GM12878 (cell line): ENCODE measurements around the gene BUB1B. TPM values are rescaled to one million over a fixed set of nuclear protein-coding genes. Genes with fewer than 3 reads are reported as not detected.

Source experiments
- ATAC-seq: fragments of 200-7000 bp; cut with Tn5 transposase; 3 replicates; pipeline ENCODE4 v1.9.1; 2020; ENCODE audit warnings: mild to moderate bottlenecking, moderate library complexity
- BruUV-seq: library from RNA; stranded (reverse); fragments of 400-500 nt; replicated peaks from 2 replicates; lab custom pipeline; 2021; lab: Mats Ljungman, UMichigan
- CTCF ChIA-PET: fragments of 300-600 bp; sonication (Branson Sonifier 250); formaldehyde crosslinking; extraction: SDS; loops from one replicate; lab custom pipeline; 2021; ENCODE audit warnings: inconsistent platforms; lab: Yijun Ruan, JAX
- POLR2A ChIA-PET: fragments of 350-600 bp; formaldehyde crosslinking; extraction: SDS; loops from one replicate; lab custom pipeline; 2021; ENCODE audit warnings: inconsistent platforms; lab: Charles Lee
- RAD21 ChIA-PET: fragments of 300-600 bp; sonication (Branson Sonifier 250); formaldehyde crosslinking; loops from one replicate; lab custom pipeline; 2023; ENCODE audit warnings: antibody characterized with exemption; ENCODE audit not compliant: unreplicated experiment; lab: Charles Lee
- SMC1A ChIA-PET: fragments of 300-600 bp; sonication (Branson Sonifier 250); formaldehyde crosslinking; loops from one replicate; lab custom pipeline; 2023; ENCODE audit not compliant: unreplicated experiment, uncharacterized antibody; lab: Charles Lee
- DNase-seq: peaks from one replicate; pipeline ENCODE4 v3.0.0-alpha.2; 2011; ENCODE audit warnings: low read depth, low spot score
- FAIRE-seq: peaks from 3 replicates; lab custom pipeline; 2011; peaks lifted over from hg19 to GRCh38; lab: Jason Lieb, UNC
- H2AFZ ChIP-seq: 2 replicates; pipeline ENCODE4 v1.6.0; 2011; ENCODE audit warnings: low read depth, low read length, control low read depth; ENCODE audit not compliant: control insufficient read depth
- H3K27ac ChIP-seq: 2 replicates; pipeline ENCODE4 v1.5.1; 2011; ENCODE audit warnings: control low read depth; ENCODE audit not compliant: control insufficient read depth, insufficient read depth
- H3K27me3 ChIP-seq, 2 experiments: replicated peaks in 1 of 2; 2 replicates each; pipeline versions ENCODE4 v1.6.0 to v1.6.1; 2011; ENCODE audit warnings: low read length in 1 of 2; ENCODE audit not compliant: control insufficient read depth in 2 of 2, insufficient read depth in 2 of 2
- H3K36me3 ChIP-seq, 2 experiments: 2 replicates each; pipeline ENCODE4 v1.5.1; 2011; ENCODE audit warnings: low read length in 1 of 2; ENCODE audit not compliant: control insufficient read depth in 2 of 2, insufficient read depth in 2 of 2
- H3K4me1 ChIP-seq: 2 replicates; pipeline ENCODE4 v1.6.1; 2011; ENCODE audit warnings: mild to moderate bottlenecking, low read length, moderate library complexity, mixed read lengths; ENCODE audit not compliant: control insufficient read depth, insufficient read depth
- H3K4me2 ChIP-seq: 2 replicates; pipeline ENCODE4 v1.6.0; 2011; ENCODE audit warnings: control low read depth; ENCODE audit not compliant: control insufficient read depth, insufficient read depth
- H3K4me3 ChIP-seq: fragments of 200-600 bp; sonication (generic); 2 replicates; pipeline ENCODE4 v1.5.1; 2016
- H3K79me2 ChIP-seq: 2 replicates; pipeline ENCODE4 v1.6.0; 2011; ENCODE audit warnings: low read length; ENCODE audit not compliant: control insufficient read depth, insufficient read depth
- H3K9ac ChIP-seq: 2 replicates; pipeline ENCODE4 v1.8.0; 2011; ENCODE audit warnings: low read length, control low read depth, mixed read lengths; ENCODE audit not compliant: control insufficient read depth, insufficient read depth
- H3K9me3 ChIP-seq: replicated peaks from 3 replicates; pipeline ENCODE4 v1.5.1; 2011; ENCODE audit warnings: mild to moderate bottlenecking, low read length; ENCODE audit not compliant: control insufficient read depth, insufficient read depth
- H4K20me1 ChIP-seq: 2 replicates; pipeline ENCODE4 v1.6.0; 2011; ENCODE audit not compliant: control insufficient read depth, insufficient read depth
- ATF2 ChIP-seq: IDR thresholded peaks from 2 replicates; pipeline ENCODE4 v1.6.1; 2012; ENCODE audit warnings: low read length, inconsistent platforms
- HDAC2 ChIP-seq: fragments of 200-600 bp; sonication (generic); IDR thresholded peaks from 2 replicates; pipeline ENCODE4 v1.6.1; 2017
- NFYA ChIP-seq: IDR thresholded peaks from 2 replicates; pipeline ENCODE4 v1.6.1; 2011; ENCODE audit warnings: low read depth, mild to moderate bottlenecking, low read length, improper control_type of control experiment, borderline replicate concordance
- NR2C2 ChIP-seq: IDR thresholded peaks from 2 replicates; pipeline ENCODE4 v1.6.1; 2011; ENCODE audit warnings: borderline replicate concordance, low read depth; ENCODE audit not compliant: control insufficient read depth, insufficient read length
- NR2F1 ChIP-seq: fragments of 450-650 bp; conservative IDR thresholded peaks from 2 replicates; pipeline ENCODE4 v1.6.1; 2017; ENCODE audit warnings: mild to moderate bottlenecking
- POLR2A ChIP-seq: IDR thresholded peaks from 2 replicates; pipeline ENCODE4 v1.6.1; 2011; ENCODE audit warnings: low read depth, mild to moderate bottlenecking, low read length
- POLR2AphosphoS2 ChIP-seq: IDR thresholded peaks from 2 replicates; pipeline ENCODE4 v1.6.1; 2011; ENCODE audit warnings: low read depth, mild to moderate bottlenecking, low read length, improper control_type of control experiment, moderate library complexity
- SIX5 ChIP-seq: IDR thresholded peaks from 2 replicates; pipeline ENCODE4 v1.6.1; 2011; ENCODE audit warnings: mild to moderate bottlenecking, low read depth, low read length, moderate library complexity; ENCODE audit not compliant: severe bottlenecking
- SUZ12 ChIP-seq: fragments of 200-600 bp; sonication (generic); IDR thresholded peaks from one replicate; pipeline ENCODE4 v1.6.1; 2018; ENCODE audit warnings: antibody characterized with exemption, mild to moderate bottlenecking; ENCODE audit not compliant: unreplicated experiment
- TBL1XR1 ChIP-seq: IDR thresholded peaks from 2 replicates; pipeline ENCODE4 v1.6.1; 2012; ENCODE audit warnings: low read depth, low read length, improper control_type of control experiment
- TCF3 ChIP-seq: IDR thresholded peaks from 2 replicates; pipeline ENCODE4 v1.6.1; 2012; ENCODE audit warnings: low read depth, mild to moderate bottlenecking, low read length, borderline replicate concordance; ENCODE audit not compliant: insufficient read depth
- ZBED1 ChIP-seq: IDR thresholded peaks from 2 replicates; pipeline ENCODE4 v1.6.1; 2016; ENCODE audit warnings: borderline replicate concordance
- ZNF622 ChIP-seq: fragments of 450-650 bp; IDR thresholded peaks from 2 replicates; pipeline ENCODE4 v1.6.1; 2017; ENCODE audit warnings: mild to moderate bottlenecking, inconsistent platforms
- WGBS: methylation state at CpG from one replicate; pipeline ENCODE4 v1.1.6; 2016; ENCODE audit warnings: low lambda C conversion rate; ENCODE audit not compliant: insufficient replicate concordance, insufficient coverage; ENCODE audit errors: missing lambda C conversion rate; 5-methylcytosine and 5-hydroxymethylcytosine counted together
- in situ Hi-C: fragments of 300-500 bp; cut with MboI; formaldehyde crosslinking; loops from 9 replicates; pipeline ENCODE4 v1.14.3; 2018; ENCODE audit warnings: mixed read lengths
- intact Hi-C: fragments of 100-400 bp; cut with micrococcal nuclease; formaldehyde crosslinking; loops from one replicate; pipeline ENCODE4 v1.14.2; 2022; ENCODE audit not compliant: unreplicated experiment
- polyA plus RNA-seq, 11 experiments: library from polyadenylated mRNA; depleted of rRNA in 4 of 11; unstranded in 6 of 11; stranded (reverse) in 5 of 11; fragments of >200 nt; fragmentation: Nextera tagmentation in 4 of 11; fragmentation: Illumina TruSeq in 1 of 11; extraction: Ambion mirVana in 4 of 11; extraction: Trizol in 1 of 11; gene quantifications; 1 replicate in 1 of 11; 2 replicates in 10 of 11; pipeline versions ENCODE4 v1.2.1 to v1.2.3, GENCODE V29; 2011 to 2016; ENCODE audit warnings: inconsistent platforms in 2 of 11, missing spikeins in 2 of 11, low read depth in 1 of 11
- total RNA-seq, 4 experiments: library from RNA; depleted of rRNA in 3 of 4; stranded (reverse); fragments of >200 nt in 3 of 4; fragmentation: Illumina TruSeq in 1 of 4; extraction: Trizol in 1 of 4; gene quantifications; 2 replicates each; pipeline versions ENCODE4 v1.2.1 to v1.2.3, GENCODE V29; 2013 to 2021

Gene BUB1B
- total and polyA plus RNA-seq, 10 of the 15 experiments (the other 5 are each of a cell fraction or from before 2014, with no cell fraction given): 29.1 to 98.6 (median 77.3) TPM

GRCh38 chr15:40130799-40131502, 29.9 kb upstream of the BUB1B start:
- in situ Hi-C loops: no loop called here
- ChIA-PET POLR2A (no interaction called here), SMC1A (no interaction called here), CTCF (no interaction called here), RAD21 (no interaction called here)
- no peak overlapping the region for H3K4me3 ChIP-seq
- H3K79me2 ChIP-seq: no peaks in the 10 kb centered on the region
- no peak for DNase-seq
- no peaks in the 10 kb centered on the region for H3K9me3 ChIP-seq
- no TSS peak for BruUV-seq
- H3K4me1 ChIP-seq: no peaks in the 10 kb centered on the region
- 67% methylated on average over 19 of the region's 19 CpGs for WGBS
- no peak for FAIRE-seq
- no peak for ATAC-seq
- H4K20me1 ChIP-seq: no peaks in the 10 kb centered on the region
- H3K4me2 ChIP-seq: no peak overlapping the region
- intact Hi-C loops: no loop called here
- H3K27me3 ChIP-seq: no peaks in the 10 kb centered on the region
- H2AFZ ChIP-seq: no peak overlapping the region
- H3K9ac ChIP-seq: no peak overlapping the region
- TF ChIP-seq POLR2AphosphoS2 (no peak), SUZ12 (no peak), NR2C2 (no peak), ZNF622 (no peak), NFYA (no peak), NR2F1 (no peak)
- no peak overlapping the region for H3K27ac ChIP-seq
- no peaks in the 10 kb centered on the region for H3K36me3 ChIP-seq

- intact Hi-C loops: no loop called here
- H3K36me3 ChIP-seq: no peaks in the 10 kb centered on the region
- TF ChIP-seq TCF3 (no peak), NR2C2 (no peak), POLR2A (no peak), ZBED1 (no peak), SIX5 (no peak), HDAC2 (no peak), ATF2 (no peak), TBL1XR1 (no peak)
- TF ChIP-seq, all 136 proteins: peak for 0
- Histone ChIP-seq H3K9me3 (no peaks in the 10 kb centered on the region), H3K4me2 (no peak overlapping the region), H3K79me2 (no peaks in the 10 kb centered on the region), H3K4me3 (no peak overlapping the region), H3K9ac (no peak overlapping the region), H3K27ac (no peak overlapping the region), H4K20me1 (no peaks in the 10 kb centered on the region), H3K4me1 (no peaks in the 10 kb centered on the region), H3K27me3 (no peaks in the 10 kb centered on the region), H2AFZ (no peak overlapping the region)
- no peak for DNase-seq
- 80% methylated on average over 13 of the region's 13 CpGs for WGBS
- FAIRE-seq: no peak
- ChIA-PET POLR2A (no interaction called here), CTCF (no interaction called here), RAD21 (interaction anchor here (0.7 kb wide), 1 partner anchor 34 kb away, joined by 3 read pairs; no protein-coding TSS in a partner anchor), SMC1A (no interaction called here)
- in situ Hi-C loops: no loop called here
- BruUV-seq: no TSS peak
- ATAC-seq: no peak
Measured at GRCh38 chr15:40133544-40133943, 27.3 kb upstream of the BUB1B start.
